GM12892 (cell line): Measurements from ENCODE around the gene COL18A1.

Experiments used
- DNase-seq: peaks from one replicate; pipeline ENCODE4 v3.0.0; 2011; ENCODE audit not compliant: insufficient read length
- FAIRE-seq: peaks from 2 replicates; lab custom pipeline; 2011; peaks lifted over from hg19 to GRCh38; lab: Jason Lieb, UNC
- POLR2A ChIP-seq: IDR thresholded peaks from 2 replicates; pipeline ENCODE4 v1.6.1; 2011; ENCODE audit warnings: low read depth, low read length, control low read depth
- POLR2AphosphoS5 ChIP-seq: IDR thresholded peaks from 2 replicates; pipeline ENCODE4 v1.6.1; 2011; ENCODE audit warnings: low read depth, low read length, control low read depth
- TAF1 ChIP-seq: IDR thresholded peaks from 2 replicates; pipeline ENCODE4 v1.6.1; 2011; ENCODE audit warnings: low read depth, mild to moderate bottlenecking, control low read depth, low read length, borderline replicate concordance

The COL18A1 gene

DNA sequence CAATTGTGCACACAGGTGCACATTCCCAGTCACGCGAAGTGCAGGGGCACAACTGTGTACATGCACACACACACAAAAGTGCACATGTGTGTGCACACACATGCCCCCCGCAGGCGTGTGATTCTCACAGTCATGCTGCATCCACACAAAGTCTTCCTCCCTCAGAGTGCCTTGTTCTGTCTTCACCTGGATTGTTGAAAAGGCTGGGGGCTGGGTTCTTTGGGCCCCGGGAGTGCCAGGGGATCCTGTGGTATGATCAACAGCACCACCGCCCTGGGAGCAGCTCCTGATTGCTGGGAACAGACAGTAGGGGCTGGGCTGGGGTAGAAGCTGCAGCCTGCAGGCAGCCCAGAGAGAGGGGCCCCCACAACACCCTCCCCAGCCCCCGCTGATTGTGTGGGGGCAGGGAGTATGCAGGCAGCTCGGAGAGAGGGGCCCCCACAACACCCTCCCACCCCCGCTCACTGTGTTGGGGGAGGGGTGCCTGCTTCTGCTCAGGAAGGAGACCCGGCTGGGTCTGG, 3.4 kb downstream of the COL18A1 start:
- no peak for TF ChIP-seq POLR2AphosphoS5
- no peak for TF ChIP-seq TAF1
- TF ChIP-seq POLR2A: no peak
- FAIRE-seq (no peak), DNase-seq (no peak)

DNA sequence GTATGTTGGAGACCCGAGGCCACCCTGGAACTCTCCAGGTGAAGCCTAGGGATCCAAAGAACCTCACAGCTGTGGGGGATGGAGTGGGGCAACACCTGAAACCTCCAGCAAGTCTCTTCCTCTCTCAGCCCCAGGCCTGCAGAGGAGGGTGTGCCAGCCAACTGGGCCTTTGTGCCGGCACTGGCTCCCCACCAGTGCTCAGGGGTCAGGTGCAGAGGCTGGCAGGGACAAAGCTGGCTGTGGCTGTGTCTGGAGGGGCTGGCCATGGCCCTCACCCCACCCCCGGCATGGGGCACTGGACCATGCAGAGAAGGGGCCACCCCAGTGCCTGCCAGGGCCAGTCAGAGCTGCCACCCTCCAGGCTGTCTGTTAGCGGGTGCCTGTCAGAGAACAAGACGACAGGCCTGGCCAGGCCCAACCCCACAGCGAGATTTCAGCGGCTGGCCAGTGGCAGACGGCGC, 3.9 kb downstream of the COL18A1 start:
- TF ChIP-seq POLR2AphosphoS5 (no peak), TAF1 (no peak), POLR2A (no peak)
- FAIRE-seq (no peak), DNase-seq (no peak)

DNA sequence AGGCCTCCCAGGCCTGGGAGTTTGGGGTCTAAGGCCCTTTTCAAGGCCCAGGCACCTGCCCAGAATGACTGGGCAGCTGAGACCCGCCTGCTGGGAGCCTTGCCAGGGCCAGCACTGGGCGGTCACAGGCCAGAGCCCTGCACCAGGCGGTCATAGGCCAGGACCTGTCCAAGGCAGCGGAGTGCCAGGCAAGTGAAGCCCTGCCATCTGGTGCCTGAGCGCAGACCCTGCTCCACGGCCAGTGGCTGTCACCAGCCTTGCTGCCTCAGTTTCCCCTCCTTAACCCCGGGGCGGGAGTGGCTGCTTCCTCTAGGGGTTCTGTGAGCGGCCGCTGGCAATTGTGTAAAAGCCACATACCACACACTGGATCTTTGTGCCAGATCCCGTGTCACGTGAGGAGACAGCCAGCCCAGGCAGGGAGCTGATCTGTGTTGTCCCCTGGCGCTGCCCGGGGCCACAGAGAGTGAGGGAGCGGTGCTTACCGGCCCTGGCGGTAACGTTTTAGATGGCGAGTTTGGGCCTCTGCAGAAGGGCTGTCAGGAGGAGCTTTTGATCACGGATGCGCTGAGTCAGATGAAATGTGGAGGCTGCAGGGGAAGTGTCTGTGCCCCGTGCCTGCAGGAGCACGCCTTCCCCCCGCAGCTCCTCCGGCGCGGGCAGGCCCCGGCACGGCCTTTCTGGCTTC, 4.6 kb downstream of the COL18A1 start:
- TF ChIP-seq TAF1 (no peak), POLR2AphosphoS5 (no peak), POLR2A (no peak)
- DNase-seq: no peak
- no peak for FAIRE-seq

DNA sequence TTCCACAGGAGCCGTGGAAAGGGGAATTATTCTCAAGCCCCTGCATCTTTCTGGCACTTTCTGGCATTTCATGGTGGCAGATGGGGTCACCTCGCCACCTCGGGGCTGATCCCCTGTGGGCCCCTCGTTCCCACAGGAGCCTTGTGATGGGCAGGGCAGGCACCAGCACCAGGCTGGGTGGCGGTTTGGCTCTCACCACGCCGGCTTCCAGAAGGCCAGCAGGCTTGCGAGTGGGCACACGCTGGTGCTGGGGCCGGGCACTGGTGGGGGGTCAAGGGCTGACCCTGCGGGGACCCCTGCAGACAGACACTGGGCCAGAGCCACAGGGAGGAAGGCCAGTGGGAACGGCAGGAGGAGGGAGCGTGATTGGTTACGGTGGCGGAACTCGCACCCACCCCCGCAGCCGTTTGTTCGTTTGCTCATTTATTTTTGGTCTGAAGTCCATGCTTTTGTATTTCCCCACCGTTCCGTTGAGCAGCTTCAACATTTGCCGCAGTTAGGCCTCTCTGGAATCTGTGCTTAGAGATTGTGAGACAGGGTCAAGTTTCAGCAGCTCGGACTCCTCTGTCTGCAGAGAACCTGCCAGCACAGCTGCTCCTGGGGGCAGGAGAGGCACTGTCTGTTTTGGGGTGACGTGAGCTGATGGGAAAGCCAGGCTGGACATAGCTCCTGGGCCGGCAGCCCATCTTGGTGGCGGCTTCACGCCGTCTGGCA, 5.3 kb downstream of the COL18A1 start:
- DNase-seq: no peak
- no peak for FAIRE-seq
- TF ChIP-seq TAF1 (no peak), POLR2A (no peak), POLR2AphosphoS5 (no peak)

DNA sequence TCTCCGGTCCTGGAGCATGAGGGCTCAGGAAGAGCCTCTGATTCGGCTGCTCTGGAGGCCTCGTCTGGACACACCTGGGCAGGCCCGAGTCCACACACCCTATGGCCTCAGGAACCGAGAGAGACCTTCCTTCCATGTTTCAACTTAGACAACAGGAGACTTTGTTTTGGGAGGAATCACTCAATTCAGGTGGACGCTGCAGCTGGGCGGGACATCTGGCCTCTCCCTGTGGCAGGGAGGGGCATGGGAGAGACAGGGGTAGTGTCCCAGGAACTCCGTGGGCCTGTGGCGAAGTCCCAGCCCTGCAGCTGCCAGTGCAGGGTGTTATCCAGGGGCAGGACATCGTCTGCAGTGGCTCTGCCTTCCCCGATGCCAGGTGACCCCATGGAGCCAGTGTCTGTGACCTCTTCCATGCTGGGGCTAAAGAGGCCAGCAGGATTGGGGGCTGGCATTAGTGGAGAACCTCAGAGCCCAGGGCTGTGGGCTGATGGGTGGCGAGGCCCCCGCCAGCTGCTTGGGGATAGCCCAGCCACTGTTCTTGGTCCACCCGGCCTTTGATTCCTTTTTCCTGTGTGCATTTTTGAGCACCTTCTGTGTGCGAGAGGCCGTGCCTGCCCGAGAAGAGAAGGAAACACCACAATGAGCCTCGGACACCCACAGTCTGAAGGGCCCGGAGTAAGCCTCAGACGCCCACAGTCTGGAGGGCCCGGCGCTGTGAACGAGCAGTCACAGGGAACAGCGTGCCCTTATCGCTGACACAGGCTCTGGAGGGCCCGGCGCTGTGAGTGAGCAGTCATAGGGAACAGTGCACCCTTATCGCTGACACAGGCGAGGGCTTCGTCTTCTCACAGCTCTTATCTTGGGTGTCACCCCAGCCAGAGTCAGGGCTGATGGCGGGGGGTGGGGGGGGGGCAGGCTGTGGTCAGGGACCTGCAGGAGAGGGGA, 6.2 kb downstream of the COL18A1 start:
- no peak for TF ChIP-seq POLR2A
- no peak for TF ChIP-seq TAF1
- TF ChIP-seq POLR2AphosphoS5: no peak
- DNase-seq: no peak
- FAIRE-seq: no peak

DNA sequence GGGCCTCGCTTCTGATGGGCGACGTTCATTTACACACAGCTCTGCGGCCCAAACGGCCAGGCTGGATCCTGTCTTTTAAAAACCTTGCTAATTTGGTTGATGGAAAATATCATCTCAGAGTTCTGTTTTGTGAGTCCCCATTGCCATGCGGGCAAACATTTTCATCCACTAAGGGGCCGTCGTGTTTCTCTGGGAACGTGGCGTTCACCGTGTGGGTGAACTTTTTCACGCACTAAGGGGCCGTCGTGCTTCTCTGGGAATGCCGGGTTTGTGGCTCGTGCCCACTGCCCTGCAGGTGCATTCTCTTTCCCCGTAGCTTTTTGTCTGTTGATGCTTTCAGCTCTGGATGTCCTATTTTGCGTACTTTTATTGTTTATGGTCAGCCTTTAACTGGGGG, 6.8 kb downstream of the COL18A1 start:
- DNase-seq (no peak), FAIRE-seq (no peak)
- TF ChIP-seq POLR2A: no peak
- no peak for TF ChIP-seq TAF1
- no peak for TF ChIP-seq POLR2AphosphoS5

DNA sequence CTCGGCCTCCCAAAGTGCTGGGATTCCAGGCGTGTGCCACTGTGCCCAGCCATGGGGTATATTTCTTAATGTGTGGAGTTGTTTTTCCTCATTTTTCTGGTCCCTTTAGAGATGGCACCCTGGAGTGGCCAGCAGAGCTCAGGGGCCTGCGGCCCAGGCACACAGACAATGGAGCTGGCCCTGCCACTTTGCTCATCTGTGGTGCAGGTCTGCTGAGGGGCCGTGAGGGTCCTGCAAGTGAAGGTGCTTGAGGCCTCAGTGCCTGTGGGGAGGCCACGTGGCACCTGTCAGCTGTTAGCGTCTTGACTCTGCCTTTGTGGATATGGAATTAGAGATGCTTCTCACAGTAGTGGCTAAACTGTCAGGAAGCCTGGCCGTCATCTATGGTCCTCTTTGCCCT, 7.5 kb downstream of the COL18A1 start:
- no peak for FAIRE-seq
- TF ChIP-seq TAF1 (no peak), POLR2AphosphoS5 (no peak), POLR2A (no peak)
- no peak for DNase-seq

DNA sequence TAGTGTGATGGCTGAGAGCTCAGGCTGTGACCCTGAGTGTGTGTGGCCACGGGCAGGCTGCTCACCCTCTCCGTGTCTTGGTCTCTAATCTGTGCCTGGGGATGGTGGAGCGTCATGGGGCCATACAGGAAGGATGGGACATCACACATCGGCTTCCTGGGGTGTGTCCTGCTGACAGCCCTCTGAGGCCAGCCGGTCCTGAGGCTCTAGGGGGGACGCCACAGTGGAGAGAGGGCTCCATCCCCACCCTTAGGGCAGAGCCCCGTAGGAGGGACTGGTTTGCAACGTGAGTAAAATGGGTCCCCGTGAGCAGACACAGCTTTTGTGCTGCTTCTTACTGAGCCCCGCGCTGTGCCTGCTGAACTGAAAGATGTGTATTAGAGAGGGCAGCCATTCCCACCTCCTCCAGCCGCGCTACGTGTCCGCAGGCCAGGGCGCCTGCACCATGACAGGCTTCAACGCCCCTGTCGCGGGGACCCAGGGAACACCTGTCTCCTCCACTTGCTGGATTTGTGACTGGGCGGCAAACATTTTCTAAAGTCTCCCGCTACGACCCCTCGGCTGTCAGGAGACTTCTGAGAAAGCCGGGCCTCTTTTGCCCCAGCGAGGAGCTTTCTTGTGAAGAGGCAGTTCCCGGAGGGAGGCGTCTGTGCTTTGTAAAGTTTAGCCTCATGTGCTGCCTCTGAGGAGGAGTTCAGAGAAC, 8.1 kb downstream of the COL18A1 start:
- no peak for TF ChIP-seq POLR2AphosphoS5
- TF ChIP-seq TAF1: no peak
- no peak for TF ChIP-seq POLR2A
- FAIRE-seq: no peak
- no peak for DNase-seq

DNA sequence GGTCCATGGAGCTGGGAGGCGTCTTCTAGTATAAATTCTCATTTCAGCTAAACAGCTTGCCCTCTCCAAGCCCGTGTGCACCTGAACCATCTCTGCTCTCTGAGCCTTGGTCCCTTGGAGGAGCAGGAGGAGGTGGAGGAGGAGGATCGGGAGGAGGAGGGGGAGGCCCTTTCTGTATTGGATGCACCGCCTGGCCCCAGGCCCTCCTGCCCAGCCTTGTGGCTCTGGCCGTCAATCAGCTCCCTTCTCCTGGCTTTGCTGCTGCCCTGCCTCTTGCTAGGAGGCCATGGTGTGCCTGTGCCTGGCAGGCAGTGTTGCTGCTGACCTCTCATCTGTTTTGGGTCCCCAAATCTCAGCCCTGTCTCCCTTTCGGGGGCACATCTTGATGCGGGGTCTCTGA, 9.0 kb downstream of the COL18A1 start:
- FAIRE-seq: no peak
- no peak for DNase-seq

DNA sequence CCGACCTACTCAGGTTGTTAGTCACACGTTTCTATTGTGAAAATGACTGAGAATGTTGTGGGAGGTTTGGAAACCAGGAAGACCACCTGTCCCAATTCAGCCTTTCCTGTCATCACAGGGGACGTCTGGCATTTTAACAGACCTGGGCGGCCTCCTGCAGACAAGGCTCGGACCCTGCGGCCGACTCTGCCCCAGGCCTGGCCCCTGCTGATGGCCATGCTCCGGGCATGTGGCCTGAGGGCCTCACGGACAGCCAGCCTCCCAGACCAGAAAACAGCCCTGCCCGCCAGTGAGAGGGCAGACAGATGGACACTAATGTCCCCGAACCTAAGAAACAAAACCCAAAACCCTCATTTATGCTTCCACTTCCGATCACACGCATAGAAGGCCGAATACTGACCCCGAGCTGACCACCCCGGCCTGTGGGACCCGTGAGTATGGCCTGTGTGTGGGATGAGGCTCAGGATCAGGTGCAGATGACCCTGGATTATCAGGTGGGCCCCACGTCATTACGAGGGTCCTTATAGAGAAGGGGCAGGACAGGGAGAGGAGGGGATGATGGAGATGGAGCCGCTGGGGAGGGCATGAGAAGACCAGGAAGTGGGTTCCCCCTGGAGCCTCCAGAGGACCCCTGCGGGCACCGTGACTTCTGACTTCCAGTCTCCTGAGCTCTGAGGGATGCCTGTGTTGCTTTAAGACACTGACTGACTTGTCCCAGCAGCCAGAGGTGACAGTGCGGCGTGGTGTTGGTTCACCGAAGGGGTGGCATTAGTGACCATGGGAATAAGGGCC, 9.6 kb downstream of the COL18A1 start:
- FAIRE-seq: no peak
- TF ChIP-seq TAF1: no peak
- TF ChIP-seq POLR2AphosphoS5: no peak
- TF ChIP-seq POLR2A: no peak
- no peak for DNase-seq

More for the DNA sequence above, 9.0 kb downstream of the COL18A1 start:
- TF ChIP-seq POLR2A (no peak), POLR2AphosphoS5 (no peak), TAF1 (no peak)
